ENCODE data around the gene NLRP6.

DNA sequence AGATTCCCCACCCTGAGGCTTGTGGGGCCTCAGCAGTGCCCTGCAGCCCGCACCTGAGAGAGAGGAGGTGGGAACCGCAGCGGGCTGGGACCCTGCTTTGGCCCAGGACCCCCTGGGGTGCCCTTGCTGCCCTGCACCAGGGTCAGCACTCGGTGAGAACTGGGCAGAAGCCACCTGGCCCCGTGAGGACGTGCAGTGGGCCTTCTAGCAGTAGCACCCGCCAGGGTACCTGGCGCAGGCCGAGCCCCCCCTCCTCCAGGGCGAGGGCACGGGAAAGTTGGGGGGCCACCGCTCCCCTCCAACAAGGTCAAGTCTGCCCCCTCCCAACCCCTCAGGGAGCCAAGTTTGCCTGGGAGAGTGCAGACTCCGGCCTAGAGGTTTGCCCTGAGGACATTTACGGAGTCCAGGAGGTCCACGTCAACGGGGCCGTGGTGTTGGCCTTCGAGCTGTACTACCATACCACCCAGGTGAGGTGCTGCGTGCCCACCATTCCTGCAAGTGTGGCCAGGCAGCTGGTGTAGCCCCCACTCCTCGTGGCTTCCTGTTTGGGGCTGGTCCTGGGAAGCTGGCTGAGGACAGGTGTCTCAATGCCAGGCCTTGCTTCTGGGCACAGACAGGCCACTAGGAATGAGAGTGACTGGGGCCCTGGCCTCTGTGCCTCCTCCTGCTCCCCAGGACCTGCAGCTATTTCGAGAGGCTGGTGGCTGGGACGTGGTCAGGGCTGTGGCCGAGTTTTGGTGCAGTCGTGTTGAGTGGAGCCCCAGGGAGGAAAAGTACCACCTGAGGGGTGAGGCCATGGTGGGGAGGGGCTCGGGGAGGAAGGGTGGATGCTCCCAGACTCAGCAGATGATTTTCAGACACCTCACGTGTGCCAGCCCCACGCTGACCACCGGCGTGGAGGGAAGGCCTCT lies 14.3 kb downstream of the NLRP6 start:
- no peak for TF ChIP-seq CTCF (IDR thresholded peaks at IDR 0.05)
- no peak for TF ChIP-seq POLR2A (IDR thresholded peaks at IDR 0.05)
- TF ChIP-seq POLR2AphosphoS5 (IDR thresholded peaks at IDR 0.05): no peak
